ENCODE measurements around the gene TMEM145. TPM values are rescaled to one million over a fixed set of nuclear protein-coding genes. Genes with fewer than 3 reads are reported as not detected.

TMEM145 gene
- total RNA-seq, 6 experiments from 2014 or later, result 0.10 to 0.16 (median 0.12) TPM; not detected in 3

DNA sequence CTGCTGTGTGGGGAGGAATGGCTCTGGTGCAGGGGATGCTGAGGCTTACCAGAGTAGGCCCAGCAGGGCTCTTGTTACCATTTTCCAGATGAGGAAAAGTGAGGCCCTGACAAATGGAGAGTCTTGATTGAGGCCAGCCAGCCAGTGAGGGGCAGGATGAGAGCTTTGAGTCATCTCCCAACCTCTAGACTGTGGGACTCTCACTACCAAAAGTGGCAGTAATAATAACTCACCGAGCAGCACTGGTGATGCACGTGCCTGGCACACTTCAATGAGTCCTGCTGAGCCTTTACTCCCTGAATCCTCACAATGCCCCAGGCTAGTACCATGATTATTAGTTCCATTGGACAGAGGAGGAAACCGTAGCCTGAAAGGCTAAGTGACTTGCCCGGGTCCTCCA, 36.3 kb upstream of the TMEM145 start:
- peaks cover 0 to 25% (median 8%) of the 10 kb centered on the region in 4 donors for H3K36me3 ChIP-seq
- H3K27me3 ChIP-seq, result no peaks in the 10 kb centered on the region
- WGBS (ENCODE audit: insufficient coverage, low coverage, low lambda C conversion rate, missing lambda C conversion rate), result 71% methylated on average over 1 of the region's 4 CpGs
- peaks cover 0 to 37% (median 19%) of the 10 kb centered on the region in 4 donors for H3K4me1 ChIP-seq
- no peak overlapping the region for H3K27ac ChIP-seq
- H3K9me3 ChIP-seq, result no peaks in the 10 kb centered on the region
- ATAC-seq, result no peak
- intact Hi-C loops (cut with DNase I), result no loop called here
- no peak overlapping the region for H3K4me3 ChIP-seq
- no peak for DNase-seq
- TF ChIP-seq, protein P1, sequence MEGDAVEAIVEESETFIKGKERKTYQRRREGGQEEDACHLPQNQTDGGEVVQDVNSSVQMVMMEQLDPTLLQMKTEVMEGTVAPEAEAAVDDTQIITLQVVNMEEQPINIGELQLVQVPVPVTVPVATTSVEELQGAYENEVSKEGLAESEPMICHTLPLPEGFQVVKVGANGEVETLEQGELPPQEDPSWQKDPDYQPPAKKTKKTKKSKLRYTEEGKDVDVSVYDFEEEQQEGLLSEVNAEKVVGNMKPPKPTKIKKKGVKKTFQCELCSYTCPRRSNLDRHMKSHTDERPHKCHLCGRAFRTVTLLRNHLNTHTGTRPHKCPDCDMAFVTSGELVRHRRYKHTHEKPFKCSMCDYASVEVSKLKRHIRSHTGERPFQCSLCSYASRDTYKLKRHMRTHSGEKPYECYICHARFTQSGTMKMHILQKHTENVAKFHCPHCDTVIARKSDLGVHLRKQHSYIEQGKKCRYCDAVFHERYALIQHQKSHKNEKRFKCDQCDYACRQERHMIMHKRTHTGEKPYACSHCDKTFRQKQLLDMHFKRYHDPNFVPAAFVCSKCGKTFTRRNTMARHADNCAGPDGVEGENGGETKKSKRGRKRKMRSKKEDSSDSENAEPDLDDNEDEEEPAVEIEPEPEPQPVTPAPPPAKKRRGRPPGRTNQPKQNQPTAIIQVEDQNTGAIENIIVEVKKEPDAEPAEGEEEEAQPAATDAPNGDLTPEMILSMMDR (IDR thresholded peaks at IDR 0.05), result no peak
- TF ChIP-seq POLR2A (IDR thresholded peaks at IDR 0.05), result no peak

DNA sequence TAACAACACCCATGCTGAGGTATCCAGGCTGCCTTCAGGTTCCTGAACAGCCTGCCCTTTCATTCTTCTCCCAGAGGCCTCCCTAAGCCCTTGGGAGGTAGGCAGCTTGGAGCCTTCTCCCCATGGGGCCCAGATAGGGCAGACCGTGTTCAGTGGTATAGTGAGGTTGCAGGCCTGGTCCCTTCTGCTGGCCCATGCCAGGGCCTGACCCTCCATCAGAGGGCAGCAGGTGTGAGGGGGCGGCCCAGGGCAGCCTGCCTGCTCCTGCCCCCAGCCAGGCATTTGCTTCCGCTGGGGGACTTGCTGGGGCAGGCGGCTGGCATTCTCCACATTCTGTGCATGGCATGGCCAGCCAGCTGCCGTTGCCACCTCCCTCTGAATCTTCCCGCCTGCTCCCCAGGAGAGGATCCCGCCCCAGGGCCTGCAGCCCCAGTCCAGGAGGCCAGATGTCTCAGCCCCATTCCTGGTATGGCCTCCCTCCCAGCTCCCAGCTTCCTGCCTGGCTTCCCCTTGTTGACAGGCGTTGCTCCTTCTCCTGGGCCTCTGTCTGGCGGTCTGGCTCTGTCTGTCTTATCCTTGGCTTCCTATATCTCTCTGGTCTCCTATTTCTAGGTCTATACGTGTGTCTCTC, 35.2 kb upstream of the TMEM145 start:
- DNase-seq, result peak in 2 of 3 donors; percentile 35 to 61
- 33% methylated on average over 5 of the region's 10 CpGs for WGBS (ENCODE audit: insufficient coverage, low coverage, low lambda C conversion rate, missing lambda C conversion rate)

DNA sequence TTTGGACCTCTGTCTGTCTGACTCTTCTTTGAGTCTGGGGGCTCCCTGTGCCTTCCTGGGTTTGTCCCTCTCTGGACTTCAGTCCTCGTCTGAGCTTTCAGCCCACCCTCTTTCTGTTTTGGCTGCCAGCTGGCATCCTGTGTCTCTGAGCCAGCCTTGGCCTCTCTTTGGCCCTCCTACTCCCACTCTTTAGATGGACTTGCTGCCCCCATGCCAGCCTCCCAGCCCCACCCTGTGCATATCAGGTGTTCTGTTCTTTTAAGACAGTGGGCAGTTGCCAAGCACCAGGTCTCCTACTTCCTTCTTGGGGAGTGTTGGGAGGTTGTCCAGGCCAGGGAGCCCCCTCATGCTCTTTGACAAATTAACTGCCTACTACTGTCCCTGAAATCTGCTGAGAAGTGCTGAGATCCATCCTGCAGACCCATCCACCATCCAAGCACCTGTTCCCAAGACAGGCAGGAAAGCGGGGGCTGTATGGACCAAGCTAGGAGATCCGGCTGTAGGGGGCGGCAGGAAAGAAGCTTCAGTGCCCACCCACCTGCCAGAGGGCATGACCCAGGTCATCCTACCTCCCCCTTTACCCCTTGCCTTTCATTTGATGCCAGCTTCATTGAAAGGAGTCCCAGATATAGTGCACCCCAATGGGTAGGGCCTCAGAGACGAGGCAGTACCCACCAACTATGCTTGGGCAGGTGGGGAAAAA, 34.5 kb upstream of the TMEM145 start:
- peak in 1 of 3 donors; percentile 32 for DNase-seq
- no peak overlapping the region for H3K4me3 ChIP-seq
- H3K4me1 ChIP-seq, result peaks cover 0 to 46% (median 19%) of the 10 kb centered on the region in 4 donors

More for the DNA sequence above, 35.2 kb upstream of the TMEM145 start:
- H3K27ac ChIP-seq, result peak overlapping the region; percentile 33 to 47 (median 36)
- H3K9me3 ChIP-seq, result no peaks in the 10 kb centered on the region
- peaks cover 0 to 15% (median 5%) of the 10 kb centered on the region in 4 donors for H3K36me3 ChIP-seq
- no peak overlapping the region for H3K4me3 ChIP-seq
- ATAC-seq, result peak in 1 of 4 donors; percentile 0
- intact Hi-C loops (cut with DNase I), result no loop called here
- H3K27me3 ChIP-seq, result no peaks in the 10 kb centered on the region
- no peak for TF ChIP-seq POLR2A (IDR thresholded peaks at IDR 0.05)
- TF ChIP-seq, protein P1 (IDR thresholded peaks at IDR 0.05), result no peak
- peaks cover 0 to 42% (median 19%) of the 10 kb centered on the region in 4 donors for H3K4me1 ChIP-seq

DNA sequence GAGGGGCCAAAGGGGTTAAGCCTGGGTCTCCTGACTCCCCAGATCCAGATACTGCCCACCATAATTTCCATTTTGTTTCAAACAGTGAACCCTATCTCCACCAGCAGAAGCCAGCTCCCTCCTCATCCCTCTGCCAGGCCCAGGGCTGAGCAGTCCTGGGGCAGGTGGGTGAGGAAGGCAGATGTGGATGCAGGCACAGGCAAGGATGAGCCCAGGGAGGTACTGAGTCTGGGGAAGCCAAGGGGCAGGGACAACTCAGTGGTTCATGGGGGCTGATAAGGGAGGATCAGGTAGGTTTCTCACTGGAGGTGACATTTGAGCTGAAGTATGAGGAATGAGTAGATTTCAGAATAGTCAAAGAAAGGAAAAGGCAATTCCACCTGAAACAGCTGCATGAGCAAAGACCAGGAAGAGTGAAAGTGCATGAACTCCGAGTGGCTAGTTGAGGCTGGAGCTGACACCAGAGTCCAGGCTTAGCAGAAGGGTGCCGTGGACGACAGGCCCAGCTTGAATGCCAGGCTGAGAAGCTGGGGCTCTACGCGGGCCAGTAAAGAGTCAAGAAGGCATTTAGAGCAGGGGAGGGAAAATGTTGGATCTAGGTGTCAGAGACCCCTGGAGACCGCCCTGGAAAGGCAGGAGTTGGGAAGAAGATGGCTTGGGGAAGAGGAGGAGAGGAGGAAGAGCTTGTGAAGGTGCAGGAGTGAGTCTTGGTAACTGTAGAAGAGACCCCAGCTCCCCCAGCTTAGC, 33.8 kb upstream of the TMEM145 start:
- Histone ChIP-seq H3K27me3 (no peaks in the 10 kb centered on the region), H3K36me3 (peaks cover 0 to 4% (median 0%) of the 10 kb centered on the region in 4 donors), H3K4me3 (peak overlapping the region; percentile 73 to 82 (median 76)), H3K4me1 (peaks cover 0 to 46% (median 18%) of the 10 kb centered on the region in 4 donors), H3K27ac (peak overlapping the region; percentile 66 to 87 (median 78)), H3K9me3 (no peaks in the 10 kb centered on the region)
- no peak for TF ChIP-seq POLR2A (IDR thresholded peaks at IDR 0.05)
- TF ChIP-seq, protein P1 (IDR thresholded peaks at IDR 0.05), result no peak
- ATAC-seq, result no peak
- WGBS (ENCODE audit: insufficient coverage, low coverage, low lambda C conversion rate, missing lambda C conversion rate), result 2% methylated on average over 6 of the region's 6 CpGs
- intact Hi-C loops (cut with DNase I), result no loop called here
- no peak for DNase-seq

More for the DNA sequence above, 34.5 kb upstream of the TMEM145 start:
- 13% methylated on average over 1 of the region's 5 CpGs for WGBS (ENCODE audit: insufficient coverage, low coverage, low lambda C conversion rate, missing lambda C conversion rate)
- no peak for ATAC-seq
- peak overlapping the region; percentile 36 to 78 (median 47) for H3K27ac ChIP-seq
- no peak for TF ChIP-seq POLR2A (IDR thresholded peaks at IDR 0.05)
- TF ChIP-seq, protein P1 (IDR thresholded peaks at IDR 0.05), result no peak
- intact Hi-C loops (cut with DNase I), result no loop called here
- no peaks in the 10 kb centered on the region for H3K27me3 ChIP-seq
- H3K36me3 ChIP-seq, result peaks cover 0 to 10% (median 1%) of the 10 kb centered on the region in 4 donors
- no peaks in the 10 kb centered on the region for H3K9me3 ChIP-seq
